Mononuclear cell (primary cell): ENCODE results near the gene ADAMTS2. TPM values are rescaled to one million over a fixed set of nuclear protein-coding genes. Genes with fewer than 3 reads are reported as not detected.

ENCODE experiments used
- H3K27me3 ChIP-seq: 2 replicates; pipeline ENCODE4 v1.6.0; 2011; ENCODE audit warnings: low read length, control low read depth; ENCODE audit not compliant: insufficient read depth
- H3K4me1 ChIP-seq: 2 replicates; pipeline ENCODE4 v1.5.1; 2011; ENCODE audit warnings: mild to moderate bottlenecking, low read length, control low read depth; ENCODE audit not compliant: insufficient read depth
- H3K4me3 ChIP-seq: 2 replicates; pipeline ENCODE4 v1.5.1; 2011; ENCODE audit warnings: mild to moderate bottlenecking, low read length, moderate library complexity
- H3K9me3 ChIP-seq: 2 replicates; pipeline ENCODE4 v1.5.1; 2011; ENCODE audit warnings: low read depth, mild to moderate bottlenecking, control low read depth, low read length
- total RNA-seq: library from RNA; depleted of rRNA; stranded (reverse); fragments of >200 nt; gene quantifications from one replicate; pipeline ENCODE4 v1.2.3, GENCODE V29; 2012

ADAMTS2 gene
- total RNA-seq, 1 donor: 0.21 TPM

GRCh38 chr5:179306191-179307012, 38.9 kb downstream of the ADAMTS2 start:
- no peaks in the 10 kb centered on the region for H3K4me1 ChIP-seq

GRCh38 chr5:179304871-179305270, 40.4 kb downstream of the ADAMTS2 start:
- Histone ChIP-seq H3K27me3 (no peaks in the 10 kb centered on the region), H3K4me3 (no peak overlapping the region), H3K9me3 (no peaks in the 10 kb centered on the region), H3K4me1 (no peaks in the 10 kb centered on the region)

More at GRCh38 chr5:179306191-179307012, 38.9 kb downstream of the ADAMTS2 start:
- no peak overlapping the region for H3K4me3 ChIP-seq
- H3K27me3 ChIP-seq: no peaks in the 10 kb centered on the region
- H3K9me3 ChIP-seq: no peaks in the 10 kb centered on the region

- no peaks in the 10 kb centered on the region for H3K27me3 ChIP-seq
- H3K4me3 ChIP-seq: no peak overlapping the region
- no peaks in the 10 kb centered on the region for H3K4me1 ChIP-seq
- H3K9me3 ChIP-seq: no peaks in the 10 kb centered on the region
These were observed 40.8 kb downstream of the ADAMTS2 start for GRCh38 chr5:179304466-179304865.

GRCh38 chr5:179303451-179304200, 41.6 kb downstream of the ADAMTS2 start:
- H3K4me1 ChIP-seq: no peaks in the 10 kb centered on the region
- no peak overlapping the region for H3K4me3 ChIP-seq
- H3K27me3 ChIP-seq: no peaks in the 10 kb centered on the region
- H3K9me3 ChIP-seq: no peaks in the 10 kb centered on the region

GRCh38 chr5:179302499-179303185, 42.6 kb downstream of the ADAMTS2 start:
- H3K27me3 ChIP-seq: no peaks in the 10 kb centered on the region
- H3K4me3 ChIP-seq: no peak overlapping the region
- H3K4me1 ChIP-seq: no peaks in the 10 kb centered on the region
- no peaks in the 10 kb centered on the region for H3K9me3 ChIP-seq

- H3K9me3 ChIP-seq: no peaks in the 10 kb centered on the region
- H3K4me1 ChIP-seq: no peaks in the 10 kb centered on the region
- H3K4me3 ChIP-seq: no peak overlapping the region
- no peaks in the 10 kb centered on the region for H3K27me3 ChIP-seq
These were observed 43.5 kb downstream of the ADAMTS2 start for GRCh38 chr5:179301796-179302195.

GRCh38 chr5:179301376-179301775, 43.9 kb downstream of the ADAMTS2 start:
- Histone ChIP-seq H3K4me1 (no peaks in the 10 kb centered on the region), H3K9me3 (no peaks in the 10 kb centered on the region), H3K4me3 (no peak overlapping the region), H3K27me3 (no peaks in the 10 kb centered on the region)

- H3K4me3 ChIP-seq: no peak overlapping the region
- no peaks in the 10 kb centered on the region for H3K4me1 ChIP-seq
- no peaks in the 10 kb centered on the region for H3K9me3 ChIP-seq
- H3K27me3 ChIP-seq: no peaks in the 10 kb centered on the region
These were observed 44.6 kb downstream of the ADAMTS2 start for GRCh38 chr5:179300581-179301180.

- no peaks in the 10 kb centered on the region for H3K27me3 ChIP-seq
- H3K9me3 ChIP-seq: no peaks in the 10 kb centered on the region
- no peak overlapping the region for H3K4me3 ChIP-seq
- H3K4me1 ChIP-seq: no peaks in the 10 kb centered on the region
These were observed 46.9 kb downstream of the ADAMTS2 start for GRCh38 chr5:179298181-179298993.

GRCh38 chr5:179297486-179298180, 47.6 kb downstream of the ADAMTS2 start:
- Histone ChIP-seq H3K27me3 (no peaks in the 10 kb centered on the region), H3K4me1 (no peaks in the 10 kb centered on the region), H3K4me3 (no peak overlapping the region), H3K9me3 (no peaks in the 10 kb centered on the region)

- Histone ChIP-seq H3K9me3 (no peaks in the 10 kb centered on the region), H3K4me3 (no peak overlapping the region), H3K27me3 (no peaks in the 10 kb centered on the region), H3K4me1 (no peaks in the 10 kb centered on the region)
These were observed 48.2 kb downstream of the ADAMTS2 start for GRCh38 chr5:179297026-179297425.

GRCh38 chr5:179296150-179296821, 49.0 kb downstream of the ADAMTS2 start:
- Histone ChIP-seq H3K4me1 (no peaks in the 10 kb centered on the region), H3K9me3 (no peaks in the 10 kb centered on the region), H3K4me3 (no peak overlapping the region), H3K27me3 (no peaks in the 10 kb centered on the region)

- H3K4me3 ChIP-seq: no peak overlapping the region
- no peaks in the 10 kb centered on the region for H3K27me3 ChIP-seq
- no peaks in the 10 kb centered on the region for H3K4me1 ChIP-seq
These were observed 49.5 kb downstream of the ADAMTS2 start for GRCh38 chr5:179295778-179296149.

More at GRCh38 chr5:179295778-179296149, 49.5 kb downstream of the ADAMTS2 start:
- no peaks in the 10 kb centered on the region for H3K9me3 ChIP-seq
